Inferior parietal cortex (tissue), 1 donor: ENCODE data around the gene NOL4L.
"Not testable (repeated sequence)": the region's sequence is repeated elsewhere in the genome, so short reads cannot be mapped to it uniquely, and the experiment has no call there.

ENCODE experiments used
- DNase-seq: peaks from one replicate; pipeline ENCODE4 v3.0.0-alpha.2; 2016; ENCODE audit errors: extremely low spot score

Gene NOL4L

DNA sequence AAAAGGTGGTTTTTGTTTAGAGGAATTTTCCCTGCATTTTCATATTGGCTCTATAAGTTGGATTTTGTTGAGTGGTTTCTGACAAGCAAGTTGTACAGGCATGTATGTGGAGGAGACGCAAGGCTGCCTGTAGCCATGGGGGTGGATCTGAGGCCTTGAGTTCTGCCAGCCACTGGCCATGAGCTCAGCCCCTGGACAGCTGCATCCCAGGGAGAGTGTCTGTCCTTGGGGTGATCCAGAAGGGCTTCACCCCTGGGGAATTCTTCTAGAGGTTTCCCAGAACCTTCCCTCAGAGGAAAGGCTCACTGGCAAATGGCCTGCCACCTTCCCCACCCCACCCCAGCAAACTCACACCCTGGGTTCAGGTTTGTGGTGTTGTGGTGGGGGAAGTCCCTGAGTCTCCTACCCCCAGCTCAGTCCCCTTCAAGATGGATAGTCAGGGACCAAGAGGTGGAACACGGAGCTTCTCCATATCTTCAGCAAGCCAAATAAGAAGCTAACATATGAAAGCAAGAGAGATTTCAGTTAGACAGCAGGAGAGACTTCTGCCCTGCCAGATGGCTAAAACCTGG lies 11.6 kb upstream of the NOL4L start:
- DNase-seq = no peak

DNA sequence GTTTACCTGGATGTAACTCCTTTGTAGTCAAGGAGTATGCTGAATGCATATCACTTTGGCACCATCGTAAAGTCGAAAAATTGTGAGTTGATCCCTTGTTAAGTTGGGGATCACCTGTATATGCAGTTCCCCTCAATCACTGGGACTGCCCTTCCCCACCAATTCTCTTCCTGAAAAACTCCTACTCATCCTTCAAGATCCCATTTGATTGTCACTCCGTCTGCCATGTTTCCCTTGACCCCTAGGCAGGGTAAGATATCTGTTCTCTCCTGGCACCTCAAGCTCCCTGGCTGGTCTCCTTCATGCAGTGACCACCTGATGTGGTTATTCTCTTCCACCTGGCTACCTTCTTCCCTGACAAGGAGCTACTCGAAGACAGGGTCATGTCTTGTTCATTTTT lies 10.0 kb upstream of the NOL4L start:
- no peak for DNase-seq

DNA sequence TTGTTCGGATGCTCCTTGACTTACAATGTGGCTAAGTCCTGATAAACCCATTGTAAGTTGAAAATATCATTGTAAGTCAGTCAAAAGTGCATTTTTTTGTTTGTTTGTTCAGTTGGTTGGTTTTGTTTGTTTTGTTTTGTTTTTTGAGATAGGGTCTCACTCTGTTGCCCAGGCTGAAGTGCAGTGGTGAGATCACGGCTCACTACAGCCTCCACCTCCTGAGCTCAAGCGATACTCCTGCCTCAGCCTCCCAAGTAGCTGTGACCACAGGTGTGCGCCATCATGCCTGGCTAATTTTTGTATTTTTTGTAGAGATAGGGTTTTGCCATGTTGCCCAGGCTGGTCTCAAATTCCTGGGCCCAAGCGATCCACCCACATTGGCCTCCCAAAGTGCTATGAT lies 9.5 kb upstream of the NOL4L start:
- not testable (repeated sequence) for DNase-seq

DNA sequence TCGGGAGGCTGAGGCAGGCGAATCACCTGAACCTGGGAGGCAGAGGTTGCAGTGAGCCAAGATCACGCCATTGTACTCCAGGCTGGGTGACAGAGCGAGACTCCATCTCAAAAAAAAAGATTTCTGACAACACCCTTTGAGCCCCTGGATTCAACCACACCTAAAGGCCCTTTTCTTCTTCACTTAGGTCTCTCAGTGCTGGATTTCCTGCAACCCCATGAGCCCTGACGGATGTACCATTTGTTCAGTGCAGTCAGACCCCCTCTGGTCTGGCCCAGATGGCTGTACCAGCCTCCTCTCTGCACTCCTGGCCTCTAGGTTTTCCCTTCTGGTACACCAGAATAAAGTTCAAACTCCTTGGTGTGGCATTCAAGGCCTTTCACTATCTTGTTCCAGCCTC lies 9.1 kb upstream of the NOL4L start:
- no peak for DNase-seq

DNA sequence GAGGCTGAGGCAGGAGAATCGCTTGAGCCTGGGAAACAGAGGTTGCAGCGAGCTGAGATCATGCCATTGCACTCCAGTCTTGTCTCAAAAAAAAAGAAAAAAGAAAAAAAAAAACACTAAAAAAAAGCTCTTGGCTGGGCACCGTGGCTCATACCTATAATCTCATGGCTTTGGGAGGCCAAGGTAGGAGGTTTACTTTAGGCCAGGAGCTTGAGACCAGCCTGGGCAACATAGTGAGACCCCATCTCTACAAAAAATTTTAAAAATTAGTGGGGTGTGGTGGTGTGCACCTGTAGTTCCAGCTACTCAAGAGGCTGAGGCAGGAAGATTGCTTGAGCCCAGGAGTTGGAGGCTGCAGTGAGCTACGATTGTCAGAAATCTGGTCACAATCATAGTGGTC lies 7.5 kb upstream of the NOL4L start:
- not testable (repeated sequence) for DNase-seq

DNA sequence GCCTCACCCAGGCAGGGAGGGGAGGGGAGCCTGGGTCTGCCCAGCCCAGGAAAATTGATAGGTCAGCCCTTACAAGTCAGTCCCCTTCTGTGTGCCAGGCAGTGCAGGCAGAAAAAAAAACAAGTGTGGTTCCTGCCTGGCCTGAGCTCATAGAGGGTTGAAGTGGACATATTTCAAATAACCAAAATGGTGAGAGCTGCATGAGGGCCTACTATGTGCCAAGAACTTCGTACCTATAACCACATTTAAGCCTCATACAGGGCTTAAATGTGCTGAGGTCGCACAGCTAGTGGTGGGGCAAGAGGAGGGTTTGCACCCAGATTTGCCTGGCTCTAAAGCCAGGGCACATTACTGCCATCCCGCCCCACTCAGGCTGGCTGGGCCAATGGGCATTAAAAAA lies 6.9 kb upstream of the NOL4L start:
- DNase-seq = no peak

DNA sequence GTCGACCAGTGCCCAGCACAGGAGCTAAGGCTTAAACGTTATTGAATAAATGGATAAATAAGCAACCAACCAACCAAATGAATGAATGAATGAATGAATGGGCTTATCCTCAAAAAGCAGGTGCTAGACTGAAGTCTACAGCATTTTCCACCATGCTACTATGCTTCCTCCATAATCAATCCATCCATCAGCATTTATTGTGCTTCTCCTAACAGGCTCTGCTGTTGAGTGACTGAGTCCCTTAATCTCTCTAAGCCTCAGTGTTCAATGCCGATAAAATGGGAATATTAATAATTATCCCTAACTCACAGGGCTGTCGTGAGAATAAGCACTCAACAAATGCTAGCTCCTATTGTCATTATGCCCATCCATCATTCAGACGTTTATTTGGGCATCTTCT lies 4.6 kb upstream of the NOL4L start:
- DNase-seq = no peak

DNA sequence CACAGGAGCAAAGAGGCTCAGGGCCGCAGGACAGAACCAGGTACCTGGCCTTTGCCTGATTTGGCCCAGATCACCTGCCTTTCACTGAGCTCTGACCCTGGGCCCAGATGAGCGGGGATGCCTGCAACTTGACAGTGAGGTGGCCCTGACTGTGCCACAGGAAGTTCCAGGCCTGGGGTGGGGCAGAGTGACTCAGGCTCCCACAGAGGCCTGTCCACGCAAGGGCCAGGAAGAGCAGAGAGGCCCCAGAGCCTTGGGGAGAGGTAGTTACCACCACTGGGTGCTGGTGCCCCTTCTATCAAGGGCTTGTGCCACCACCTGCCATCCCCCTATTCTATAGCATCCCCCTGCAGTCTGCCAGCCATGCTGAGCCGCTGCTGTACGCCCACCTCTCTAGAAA lies 4.1 kb upstream of the NOL4L start:
- DNase-seq = no peak

DNA sequence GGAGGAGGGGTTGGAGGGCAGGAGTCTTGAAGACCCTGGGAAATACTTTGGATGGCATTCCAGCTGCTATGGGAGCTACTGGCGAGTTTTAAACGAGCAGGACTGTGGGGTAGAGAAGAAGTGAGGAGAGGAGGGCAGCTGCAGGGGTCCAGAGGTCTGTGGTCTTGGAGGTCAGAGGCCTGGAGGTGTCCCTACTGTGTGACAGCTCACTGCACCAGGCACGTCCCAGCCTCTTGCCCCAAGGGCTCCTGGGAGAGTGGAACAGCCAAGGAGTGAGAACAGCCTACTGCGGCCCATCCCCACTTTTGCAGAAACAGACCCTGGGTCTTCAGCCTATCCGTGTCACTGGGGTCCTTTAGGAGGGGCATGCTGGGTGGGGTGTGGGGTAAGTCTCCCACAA lies 2.9 kb upstream of the NOL4L start:
- no peak for DNase-seq

DNA sequence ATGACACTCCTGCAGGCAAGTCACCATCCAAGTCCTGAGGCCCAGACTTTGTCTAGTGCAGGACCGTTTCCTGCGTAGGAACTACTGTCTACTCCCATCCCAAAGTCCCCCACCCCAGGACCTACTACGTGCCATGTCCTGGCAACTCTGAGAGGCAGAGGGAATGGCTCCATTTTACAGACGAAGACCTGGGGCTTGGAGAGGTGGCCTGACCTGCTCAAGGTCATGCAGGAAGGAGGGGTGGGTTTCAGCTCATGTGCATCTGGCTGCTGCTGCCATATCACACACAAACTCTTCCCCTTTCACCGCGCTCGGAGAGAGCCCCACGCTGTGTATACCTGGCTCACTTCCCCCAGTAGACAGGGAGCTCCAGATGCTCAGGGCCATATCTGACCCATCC lies 1.2 kb upstream of the NOL4L start:
- no peak for DNase-seq

DNA sequence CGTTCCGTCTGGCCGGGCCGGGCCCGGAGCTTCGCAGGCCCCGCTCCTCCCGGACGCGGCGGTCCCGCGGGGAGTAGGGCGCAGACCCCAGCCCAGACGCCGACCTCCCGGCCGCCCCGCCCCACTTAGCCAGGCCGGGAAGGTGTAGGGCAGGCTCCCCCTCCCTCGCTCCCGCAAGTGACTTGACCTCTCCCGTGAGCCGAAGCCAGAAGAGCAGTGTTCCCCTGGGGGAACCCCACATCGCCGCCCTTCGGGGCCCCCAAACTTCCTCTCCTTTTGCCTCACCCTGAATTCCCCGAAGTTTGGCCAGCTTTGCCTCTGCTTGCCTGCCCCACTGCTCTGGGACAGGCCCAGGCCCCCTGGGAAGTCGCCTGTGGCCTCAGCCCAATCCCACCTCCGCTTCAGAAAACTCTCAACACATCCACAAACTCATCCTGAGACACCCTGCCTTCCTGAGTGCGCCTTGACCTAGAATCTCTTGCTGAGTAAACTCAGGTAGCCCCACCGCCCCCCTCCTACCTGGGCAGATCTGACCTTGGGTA lies 524 bp upstream of the NOL4L start:
- DNase-seq = no peak

DNA sequence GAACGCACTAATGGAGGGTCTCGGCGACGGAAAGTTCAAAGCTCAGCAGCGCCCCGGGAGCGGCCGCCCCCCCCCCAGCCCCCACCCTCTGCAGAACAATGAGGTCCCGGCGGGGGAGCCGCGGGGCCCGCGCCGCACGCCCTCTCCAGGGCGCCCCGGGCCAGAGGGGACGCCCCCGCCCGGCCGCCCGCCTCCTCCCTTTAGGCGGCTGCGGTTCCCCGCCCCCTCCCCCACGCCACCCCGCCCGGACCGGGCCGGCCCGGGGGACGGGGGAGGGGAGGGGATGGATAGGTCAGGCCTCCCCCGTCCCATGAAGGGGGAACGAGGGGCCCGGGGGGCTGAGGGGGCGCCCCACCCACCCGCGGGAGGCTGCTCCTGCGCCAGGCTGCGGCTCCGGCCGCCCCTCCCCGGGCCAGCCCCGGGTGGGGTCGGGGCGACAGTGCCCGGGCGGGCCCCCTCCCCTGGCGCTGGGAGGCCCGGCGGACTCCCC lies 1.5 kb downstream of the NOL4L start:
- DNase-seq = no peak

DNA sequence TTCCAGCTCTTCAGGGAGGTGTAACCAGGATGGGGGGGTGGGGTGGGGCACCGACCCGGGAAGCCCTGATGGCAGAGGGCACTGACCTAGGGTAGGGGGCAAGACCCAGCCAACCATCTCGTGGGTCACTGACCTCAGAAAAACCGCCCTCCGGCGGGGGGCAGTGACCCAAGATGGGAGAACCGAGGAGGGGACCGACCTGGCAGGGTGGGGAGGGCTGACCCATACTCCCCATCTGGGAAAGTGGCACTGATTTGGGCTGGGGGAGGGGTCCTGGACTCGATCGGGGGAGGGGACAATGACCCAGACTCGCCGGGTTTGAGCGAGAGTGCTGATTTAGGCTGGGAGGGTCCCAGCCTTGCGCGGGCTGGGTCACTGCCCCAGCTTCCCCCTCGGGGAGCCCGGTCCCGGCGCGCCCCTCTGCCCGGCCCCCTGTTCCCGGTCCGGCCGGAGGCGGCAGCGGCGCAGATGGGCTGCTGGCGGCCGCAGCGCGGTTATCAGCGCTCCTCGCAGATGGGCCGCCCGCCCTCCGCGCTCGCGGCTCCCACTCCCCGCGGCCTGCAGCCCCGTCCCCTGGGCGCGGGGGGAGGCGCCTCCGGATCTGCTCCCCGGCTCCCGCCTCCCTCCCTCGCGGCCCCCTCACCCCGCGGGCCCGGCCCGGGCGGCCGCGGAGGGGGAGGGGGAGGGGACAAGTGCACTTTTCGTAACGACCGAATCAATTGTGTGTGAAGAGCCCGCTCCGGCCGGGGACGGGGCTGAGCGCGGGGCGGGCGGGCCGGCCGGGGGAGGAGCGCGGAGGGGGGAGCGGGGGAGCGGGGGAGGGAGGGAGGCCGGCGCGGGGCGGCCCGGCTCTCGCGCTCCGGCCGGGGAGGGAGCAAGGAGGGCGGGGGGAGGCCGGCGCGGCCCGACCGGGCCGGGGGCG lies 2.2 kb downstream of the NOL4L start:
- DNase-seq = no peak

DNA sequence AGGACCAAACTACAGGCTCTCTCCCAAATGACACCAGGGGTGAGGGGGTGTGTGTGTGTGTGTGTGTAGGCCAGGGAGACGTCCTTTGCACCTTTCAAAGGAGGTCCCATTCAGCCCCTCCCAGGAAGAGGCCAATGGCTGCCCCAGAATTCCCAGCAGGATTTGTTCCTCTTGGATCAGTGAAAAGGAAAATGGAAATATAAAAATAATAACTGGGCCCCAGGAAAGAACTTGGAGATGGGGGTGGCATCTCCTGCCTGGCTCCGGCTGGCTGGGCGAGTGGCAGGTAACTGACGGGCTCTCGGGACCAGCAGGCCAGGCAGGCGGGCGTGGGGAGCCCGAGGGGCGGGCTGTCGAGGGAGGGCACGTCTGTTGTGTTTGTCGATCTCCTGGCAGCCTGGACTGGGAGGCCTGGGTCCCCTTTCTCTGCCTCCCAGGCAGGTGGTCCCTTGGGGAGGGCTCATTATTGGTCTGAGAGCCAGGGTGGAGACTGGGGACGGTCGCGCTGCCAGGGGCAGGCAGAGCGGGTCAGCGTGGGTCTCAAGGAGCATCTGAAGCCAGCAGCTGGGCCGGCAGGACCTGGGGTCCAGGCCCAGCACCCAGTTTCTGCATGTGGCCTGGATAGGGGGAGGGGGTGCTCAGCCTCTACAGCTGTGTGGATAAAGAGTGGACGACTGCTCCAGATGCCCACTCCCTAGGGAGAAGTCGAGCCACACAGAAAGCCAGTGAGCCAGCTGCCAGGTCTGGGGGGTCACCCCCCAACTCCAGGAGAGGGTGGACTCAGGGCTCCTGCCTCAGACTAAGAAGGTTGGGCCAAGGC lies 3.1 kb downstream of the NOL4L start:
- DNase-seq = no peak

DNA sequence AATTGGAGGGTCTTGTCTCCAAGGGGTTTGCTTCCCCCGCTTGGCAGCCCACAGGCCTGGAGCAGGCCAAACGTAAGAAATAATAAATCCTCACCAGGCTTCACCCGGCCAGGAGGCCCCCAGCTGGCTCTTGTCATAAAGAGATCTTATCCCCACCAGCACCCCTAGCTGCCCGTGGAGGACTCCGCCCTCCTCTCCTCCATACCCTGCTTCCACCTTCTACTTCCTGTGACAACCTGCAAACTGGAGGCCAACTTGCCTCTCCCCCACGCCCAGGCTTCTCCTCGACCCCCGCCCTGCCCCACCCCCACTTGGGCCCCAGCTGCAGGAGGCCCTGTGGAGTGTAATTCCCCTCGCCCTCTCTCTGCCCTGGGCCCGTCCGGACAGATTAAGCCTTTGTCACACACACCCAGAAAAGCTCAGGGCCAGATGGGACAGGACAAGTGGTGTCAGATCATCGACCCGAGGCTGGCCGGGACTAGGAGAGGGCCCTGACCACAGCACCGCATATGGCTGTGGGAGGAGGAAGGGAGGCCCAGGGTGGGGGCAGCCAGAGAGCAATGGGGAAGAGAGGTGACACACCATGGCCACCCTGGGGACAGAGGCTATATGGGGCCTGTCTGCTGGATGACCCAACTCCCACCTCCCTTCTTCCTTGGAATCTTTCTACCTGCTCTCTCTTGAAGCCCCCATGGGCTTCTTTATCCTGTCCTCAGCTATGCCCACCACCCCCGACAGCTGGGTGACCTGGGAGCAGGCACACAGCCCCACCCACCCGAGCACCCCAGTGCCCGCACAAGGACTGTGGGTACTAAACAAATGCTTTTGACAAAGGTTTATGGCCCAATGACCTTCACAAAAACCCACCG lies 3.9 kb downstream of the NOL4L start:
- no peak for DNase-seq

DNA sequence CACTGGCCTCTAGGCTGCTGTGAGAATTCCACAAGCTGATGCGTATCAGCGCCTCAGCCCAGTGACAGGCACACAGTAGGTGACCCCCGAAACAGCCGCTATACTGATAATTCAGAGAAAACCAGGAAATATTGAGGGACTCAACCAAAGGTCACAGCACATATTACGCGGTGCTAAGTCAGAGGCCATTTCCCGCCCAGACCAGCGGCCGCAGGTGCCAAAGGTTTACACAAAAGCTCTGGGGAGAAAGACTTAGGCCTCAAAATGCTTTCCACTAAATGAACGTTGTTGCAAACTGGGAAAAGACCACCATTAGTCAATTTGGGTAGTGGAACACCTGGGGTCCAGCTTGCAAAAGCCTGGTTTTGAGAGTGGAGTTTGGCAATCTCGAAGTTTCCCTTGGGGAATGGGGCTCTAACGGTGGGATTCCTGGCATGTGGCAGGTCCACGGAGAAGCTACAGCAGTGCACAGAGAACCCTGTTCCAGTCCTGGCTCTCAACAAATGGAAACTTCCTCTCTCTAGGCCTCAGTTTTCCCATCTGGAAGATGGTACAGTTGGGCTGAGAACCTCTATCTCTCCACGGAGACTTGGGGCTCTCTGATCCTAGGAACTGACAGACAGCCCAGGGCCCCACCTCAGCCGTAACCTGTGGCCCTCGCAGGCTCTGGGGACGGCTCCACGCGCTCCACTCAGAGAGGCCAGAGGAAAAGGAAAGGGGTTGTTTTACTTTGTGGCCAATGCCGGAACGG lies 4.7 kb downstream of the NOL4L start:
- no peak for DNase-seq

DNA sequence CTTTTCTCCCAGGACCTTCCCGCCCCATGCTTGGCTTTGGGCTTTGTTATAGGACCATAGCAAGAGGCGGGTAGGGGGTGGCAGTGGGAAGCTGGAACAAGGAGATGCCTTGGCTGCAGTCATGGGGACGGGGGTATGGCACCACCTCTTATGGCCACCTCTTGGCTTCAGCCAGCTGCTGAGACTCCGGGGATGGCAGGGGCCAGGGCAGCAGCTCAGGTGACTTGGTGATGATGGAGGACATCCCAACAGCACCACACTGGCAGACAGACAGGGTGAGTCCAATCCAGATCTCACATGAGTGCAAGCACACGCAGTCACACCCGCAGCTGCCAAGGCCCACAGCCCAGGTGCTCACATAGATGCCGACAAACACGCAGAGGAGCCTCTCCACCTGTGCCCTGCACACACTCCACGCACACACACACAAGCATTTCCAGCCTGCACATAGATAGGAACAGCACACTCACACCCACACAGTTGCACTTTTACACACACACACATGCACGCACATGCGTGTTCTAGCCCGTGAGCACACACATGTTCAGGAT lies 6.2 kb downstream of the NOL4L start:
- DNase-seq = no peak

DNA sequence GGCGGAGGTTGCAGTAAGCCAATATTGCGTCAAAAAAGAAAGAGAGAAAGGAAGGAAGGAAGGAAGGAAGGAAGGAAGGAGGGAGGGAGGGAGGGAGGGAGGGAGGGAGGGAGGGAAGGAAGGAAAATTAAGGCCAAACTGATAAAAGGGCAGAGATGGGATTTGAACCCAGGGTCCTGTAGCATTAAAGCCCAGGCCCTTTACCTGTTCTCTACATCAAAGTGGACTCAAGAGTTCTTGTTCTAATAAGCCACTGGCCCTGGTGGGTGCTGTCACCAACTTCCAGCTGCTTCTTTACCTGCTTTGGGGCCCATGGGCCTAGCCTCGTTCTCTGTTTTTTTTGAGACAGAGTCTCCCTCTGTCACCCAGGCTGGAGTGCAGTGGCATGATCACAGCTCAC lies 7.1 kb downstream of the NOL4L start:
- not testable (repeated sequence) for DNase-seq

DNA sequence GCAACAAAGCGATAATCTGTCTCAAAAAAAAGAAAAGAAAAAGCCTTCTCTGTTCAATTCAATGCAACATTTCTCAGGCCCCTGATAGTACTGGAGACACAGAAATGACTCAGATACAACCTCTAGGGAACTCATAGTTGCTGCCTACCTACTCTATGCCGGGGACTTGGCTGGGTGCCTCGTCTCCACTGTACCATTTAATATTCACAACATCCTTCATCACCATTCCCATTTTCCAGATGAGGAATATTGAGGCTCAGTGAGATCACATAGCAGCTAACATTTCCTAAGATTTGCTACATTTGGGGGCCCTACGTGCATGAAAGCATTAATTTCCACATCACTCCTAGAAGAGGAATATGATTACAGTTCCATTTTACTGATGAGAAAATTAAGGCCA lies 7.5 kb downstream of the NOL4L start:
- no peak for DNase-seq

DNA sequence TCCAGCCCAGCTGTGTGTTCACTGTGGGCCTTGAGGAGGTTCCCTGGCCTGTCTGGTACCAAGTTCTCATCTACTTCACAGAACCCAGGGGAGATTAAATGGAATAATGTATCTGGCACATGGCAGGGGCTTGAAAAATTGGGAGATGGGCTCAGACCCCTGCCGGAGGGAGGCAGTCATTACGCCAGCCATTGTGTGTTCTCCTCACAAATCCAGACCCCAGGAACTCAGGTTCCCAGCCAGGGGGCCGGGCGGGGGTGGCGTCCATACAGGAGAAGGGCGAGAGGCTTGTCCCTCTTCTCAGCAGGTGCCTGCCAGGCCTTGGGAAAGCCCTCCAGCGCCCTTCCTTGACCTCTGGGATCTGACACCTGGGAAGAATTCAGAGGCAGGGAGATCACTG lies 8.1 kb downstream of the NOL4L start:
- DNase-seq = no peak
